Right lobe of liver (tissue), 6 donors: Measurements from ENCODE around the gene NBEAL1. TPM values are rescaled to one million over a fixed set of nuclear protein-coding genes. Genes with fewer than 3 reads are reported as not detected.

Experiments
- ATAC-seq, 4 donors: fragments of 200-7000 bp; cut with Tn5 transposase; one replicate each; pipeline ENCODE4 v1.9.1; 2020; ENCODE audit warnings: mild to moderate bottlenecking in 4 of 4, moderate library complexity in 4 of 4
- DNase-seq, 3 donors: peaks; one replicate each; pipeline ENCODE4 v3.0.0-alpha.2; 2020
- H3K27ac ChIP-seq, 3 donors: fragments of 200-600 bp; one replicate each; pipeline ENCODE4 v1.8.0; 2022
- H3K27me3 ChIP-seq, 2 donors: fragments of 200-600 bp; one replicate each; pipeline ENCODE4 v1.8.0; 2022
- H3K36me3 ChIP-seq, 4 donors: fragments of 200-600 bp; sonication (generic) in 1 of 4; one replicate each; pipeline versions ENCODE4 v1.5.1 to v1.8.0; 2017 to 2022; ENCODE audit warnings: control low read depth in 1 of 4
- H3K4me1 ChIP-seq, 4 donors: fragments of 200-600 bp; sonication (generic) in 1 of 4; one replicate each; pipeline versions ENCODE4 v1.5.1 to v1.8.0; 2017 to 2022; ENCODE audit warnings: control low read depth in 1 of 4
- H3K4me3 ChIP-seq, 3 donors: fragments of 200-600 bp; one replicate each; pipeline ENCODE4 v1.8.0; 2022
- H3K9me3 ChIP-seq, 4 donors: fragments of 200-600 bp; sonication (generic) in 1 of 4; one replicate each; pipeline versions ENCODE4 v1.5.1 to v1.8.0; 2017 to 2022; ENCODE audit warnings: control low read depth in 1 of 4
- CTCF ChIP-seq, 4 donors: fragments of 200-600 bp in 3 of 4; fragments of 450-650 bp in 1 of 4; IDR thresholded peaks; one replicate each; pipeline versions ENCODE4 v1.5.1 to v1.8.0; 2016 to 2022; ENCODE audit warnings: antibody characterized with exemption in 4 of 4, mild to moderate bottlenecking in 2 of 4
- POLR2A ChIP-seq: fragments of 450-650 bp; IDR thresholded peaks from one replicate; pipeline ENCODE4 v1.6.1; 2017; ENCODE audit warnings: antibody characterized with exemption, mild to moderate bottlenecking
- WGBS: methylation state at CpG from one replicate; pipeline ENCODE4 v1.1.6; 2018; ENCODE audit warnings: low coverage, low lambda C conversion rate; ENCODE audit not compliant: insufficient coverage; ENCODE audit errors: missing lambda C conversion rate; 5-methylcytosine and 5-hydroxymethylcytosine counted together
- intact Hi-C, 2 donors: fragments of 100-400 bp; cut with DNase I; formaldehyde crosslinking; loops; one replicate each; pipeline versions ENCODE4 v1.11.2 to v1.14.1; 2022
- total RNA-seq, 6 experiments: library from RNA; depleted of rRNA in 2 of 6; stranded (reverse); fragments of >200 nt in 2 of 6; fragmentation: NEBNext Ultra II Directional in 3 of 6; extraction: Animal tissue kit (Norgen Biotek cat#: 25700) in 3 of 6; gene quantifications; one replicate each; pipeline versions ENCODE4 v1.1.0 to v1.2.4, GENCODE V29; 2016 to 2023
- donor health status: DM: no; HTN: yes; CAD: no.
- donor health status: DM: no; HTN: no; CAD: no.
- donor health status: DM: no; HTN: no; CAD: no.
- donor health status: DM: no; HTN: yes; CAD: no.
- donor health status: DM: no; HTN: yes; CAD: no.

The NBEAL1 gene
- total RNA-seq, 6 experiments from 2014 or later: 16.4 to 28.6 (median 21.9) TPM

- no peak for TF ChIP-seq POLR2A
- peak; percentile 21 to 37 (median 28) for TF ChIP-seq CTCF (IDR thresholded peaks at IDR 0.05)
- peak overlapping the region; percentile 5 to 42 (median 10) for H3K27ac ChIP-seq
- peak; percentile 73 to 94 (median 84) for ATAC-seq
- no peak for DNase-seq
- peaks cover 0 to 19% (median 4%) of the 10 kb centered on the region in 4 donors for H3K4me1 ChIP-seq
- intact Hi-C loops: no loop called here
- H3K36me3 ChIP-seq: peaks cover 0 to 11% (median 0%) of the 10 kb centered on the region in 4 donors
- no peaks in the 10 kb centered on the region for H3K27me3 ChIP-seq
- WGBS: 30% methylated on average over 1 of the region's 1 CpG
- no peaks in the 10 kb centered on the region for H3K9me3 ChIP-seq
- no peak overlapping the region for H3K4me3 ChIP-seq
Measured at GRCh38 chr2:203122317-203122986, 107.8 kb downstream of the NBEAL1 start.

- peak overlapping the region in 1 of 3 donors; percentile 32 for H3K27ac ChIP-seq
- WGBS: 94% methylated on average over 2 of the region's 2 CpGs
- no peak for DNase-seq
- TF ChIP-seq POLR2A (no peak), CTCF (IDR thresholded peaks at IDR 0.05) (no peak)
- intact Hi-C loops: no loop called here
- H3K9me3 ChIP-seq: no peaks in the 10 kb centered on the region
- H3K4me3 ChIP-seq: no peak overlapping the region
- ATAC-seq: peak in 1 of 4 donors; percentile 37
- H3K4me1 ChIP-seq: peaks cover 0 to 17% (median 2%) of the 10 kb centered on the region in 4 donors
- H3K36me3 ChIP-seq: peaks cover 0 to 31% (median 4%) of the 10 kb centered on the region in 4 donors
- no peaks in the 10 kb centered on the region for H3K27me3 ChIP-seq
Measured at GRCh38 chr2:203126996-203127395, 112.3 kb downstream of the NBEAL1 start.

GRCh38 chr2:203135105-203135504 is 120.4 kb downstream of the NBEAL1 start:
- H3K36me3 ChIP-seq: peaks cover 0 to 35% (median 4%) of the 10 kb centered on the region in 4 donors
- TF ChIP-seq CTCF (IDR thresholded peaks at IDR 0.05) (no peak), POLR2A (no peak)
- no peak for ATAC-seq
- DNase-seq: no peak
- H3K9me3 ChIP-seq: no peaks in the 10 kb centered on the region
- H3K4me3 ChIP-seq: no peak overlapping the region
- WGBS: 89% methylated on average over 2 of the region's 4 CpGs
- no peaks in the 10 kb centered on the region for H3K27me3 ChIP-seq
- H3K4me1 ChIP-seq: no peaks in the 10 kb centered on the region
- intact Hi-C loops: no loop called here
- H3K27ac ChIP-seq: no peak overlapping the region

- ATAC-seq (no peak), DNase-seq (no peak)
- intact Hi-C loops: no loop called here
- H3K27ac ChIP-seq: no peak overlapping the region
- H3K4me3 ChIP-seq: no peak overlapping the region
- no peaks in the 10 kb centered on the region for H3K27me3 ChIP-seq
- no peaks in the 10 kb centered on the region for H3K9me3 ChIP-seq
- TF ChIP-seq CTCF (IDR thresholded peaks at IDR 0.05): no peak
- no peak for TF ChIP-seq POLR2A
- H3K4me1 ChIP-seq: peaks cover 0 to 2% (median 0%) of the 10 kb centered on the region in 4 donors
- peaks cover 0 to 8% (median 0%) of the 10 kb centered on the region in 4 donors for H3K36me3 ChIP-seq
Measured at GRCh38 chr2:203143391-203143790, 128.7 kb downstream of the NBEAL1 start.
